Esophagus squamous epithelium (tissue), 4 donors: ENCODE measurements around the gene SBSN.

Source experiments
- CTCF ChIP-seq, 6 experiments: fragments of 450-650 bp in 4 of 6; fragments of 200-600 bp in 2 of 6; sonication (generic) in 2 of 6; IDR thresholded peaks; one replicate each; pipeline ENCODE4 v1.5.1; 2016 to 2019; ENCODE audit warnings: antibody characterized with exemption in 6 of 6, mild to moderate bottlenecking in 4 of 6, moderate library complexity in 4 of 6
- POLR2A ChIP-seq, 4 donors: fragments of 450-650 bp; IDR thresholded peaks; one replicate each; pipeline ENCODE4 v1.6.1; 2017; ENCODE audit warnings: antibody characterized with exemption in 4 of 4, mild to moderate bottlenecking in 4 of 4, moderate library complexity in 3 of 4

DNA sequence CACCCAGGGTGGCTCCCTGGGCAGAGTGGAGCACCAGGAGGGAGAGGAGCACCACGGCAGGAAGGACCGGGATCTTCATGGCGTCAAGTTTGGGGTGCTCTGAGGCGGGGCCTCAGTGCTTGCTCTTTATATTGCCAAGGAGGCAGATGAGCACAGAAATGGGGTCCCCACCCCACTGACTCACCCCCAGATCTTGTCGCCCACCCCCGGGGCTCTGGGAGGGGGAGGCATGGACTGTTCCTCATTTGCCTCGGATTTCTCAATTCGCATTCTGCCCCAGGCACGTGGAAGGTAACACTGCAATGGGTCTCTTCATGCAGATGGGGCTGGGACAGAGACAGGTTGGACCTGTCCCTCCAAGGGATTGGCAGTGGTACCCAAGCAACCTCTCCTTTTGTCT is 37.7 kb downstream of the SBSN start, which contains the start of gene KRTDAP:
- no peak for TF ChIP-seq CTCF (IDR thresholded peaks at IDR 0.05)
- TF ChIP-seq POLR2A (IDR thresholded peaks at IDR 0.05): no peak
